Measurements from ENCODE around the gene PDE9A. TPM values are rescaled to one million over a fixed set of nuclear protein-coding genes. Genes with fewer than 3 reads are reported as not detected.

PDE9A gene
- polyA plus RNA-seq, 1 experiment, result 0.14 TPM

- H3K27ac ChIP-seq (ENCODE audit: low read depth, low read length), result no peak overlapping the region
- H3K9me3 ChIP-seq (ENCODE audit: control insufficient read depth, insufficient read depth, low read length), result no peaks in the 10 kb centered on the region; the same call in 1 of the 2 replicates
- ChIA-PET POLR2A (no interaction called here), CTCF (no interaction called here)
- DNase-seq (ENCODE audit: low read depth, low spot score), result no peak
- peaks cover 32% of the 10 kb centered on the region for H3K27me3 ChIP-seq (ENCODE audit: control insufficient read depth, insufficient read depth, low read length)
- H3K4me3 ChIP-seq (ENCODE audit: low read depth, low read length), result no peak overlapping the region
- TF ChIP-seq, protein P1, sequence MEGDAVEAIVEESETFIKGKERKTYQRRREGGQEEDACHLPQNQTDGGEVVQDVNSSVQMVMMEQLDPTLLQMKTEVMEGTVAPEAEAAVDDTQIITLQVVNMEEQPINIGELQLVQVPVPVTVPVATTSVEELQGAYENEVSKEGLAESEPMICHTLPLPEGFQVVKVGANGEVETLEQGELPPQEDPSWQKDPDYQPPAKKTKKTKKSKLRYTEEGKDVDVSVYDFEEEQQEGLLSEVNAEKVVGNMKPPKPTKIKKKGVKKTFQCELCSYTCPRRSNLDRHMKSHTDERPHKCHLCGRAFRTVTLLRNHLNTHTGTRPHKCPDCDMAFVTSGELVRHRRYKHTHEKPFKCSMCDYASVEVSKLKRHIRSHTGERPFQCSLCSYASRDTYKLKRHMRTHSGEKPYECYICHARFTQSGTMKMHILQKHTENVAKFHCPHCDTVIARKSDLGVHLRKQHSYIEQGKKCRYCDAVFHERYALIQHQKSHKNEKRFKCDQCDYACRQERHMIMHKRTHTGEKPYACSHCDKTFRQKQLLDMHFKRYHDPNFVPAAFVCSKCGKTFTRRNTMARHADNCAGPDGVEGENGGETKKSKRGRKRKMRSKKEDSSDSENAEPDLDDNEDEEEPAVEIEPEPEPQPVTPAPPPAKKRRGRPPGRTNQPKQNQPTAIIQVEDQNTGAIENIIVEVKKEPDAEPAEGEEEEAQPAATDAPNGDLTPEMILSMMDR (IDR thresholded peaks at IDR 0.05; ENCODE audit: low read depth, low read length), result no peak
These were observed 130.9 kb downstream of the PDE9A start for GRCh38 chr21:42784276-42784675.

GRCh38 chr21:42784896-42785451 lies 131.6 kb downstream of the PDE9A start:
- H3K4me3 ChIP-seq (ENCODE audit: low read depth, low read length), result no peak overlapping the region
- ChIA-PET POLR2A (no interaction called here), CTCF (no interaction called here)
- DNase-seq (ENCODE audit: low read depth, low spot score), result no peak
- no peak overlapping the region for H3K27ac ChIP-seq (ENCODE audit: low read depth, low read length)
- TF ChIP-seq, protein P1 (IDR thresholded peaks at IDR 0.05; ENCODE audit: low read depth, low read length), result no peak
- peaks cover 31% of the 10 kb centered on the region for H3K27me3 ChIP-seq (ENCODE audit: control insufficient read depth, insufficient read depth, low read length)
- H3K9me3 ChIP-seq (ENCODE audit: control insufficient read depth, insufficient read depth, low read length), result no peaks in the 10 kb centered on the region; the same call in 1 of the 2 replicates

GRCh38 chr21:42785666-42786427 lies 132.4 kb downstream of the PDE9A start:
- DNase-seq (ENCODE audit: low read depth, low spot score), result no peak
- no peaks in the 10 kb centered on the region; the same call in 1 of the 2 replicates for H3K9me3 ChIP-seq (ENCODE audit: control insufficient read depth, insufficient read depth, low read length)

GRCh38 chr21:42786884-42787283 lies 133.5 kb downstream of the PDE9A start:
- POLR2A ChIA-PET, result no interaction called here
- no peak overlapping the region for H3K27ac ChIP-seq (ENCODE audit: low read depth, low read length)
- TF ChIP-seq, protein P1 (IDR thresholded peaks at IDR 0.05; ENCODE audit: low read depth, low read length), result no peak
- DNase-seq (ENCODE audit: low read depth, low spot score), result no peak
- H3K4me3 ChIP-seq (ENCODE audit: low read depth, low read length), result no peak overlapping the region
- no peaks in the 10 kb centered on the region; the same call in 1 of the 2 replicates for H3K9me3 ChIP-seq (ENCODE audit: control insufficient read depth, insufficient read depth, low read length)
- peaks cover 17% of the 10 kb centered on the region for H3K27me3 ChIP-seq (ENCODE audit: control insufficient read depth, insufficient read depth, low read length)
- CTCF ChIA-PET, result no interaction called here

More at GRCh38 chr21:42785666-42786427, 132.4 kb downstream of the PDE9A start:
- Histone ChIP-seq H3K27ac (ENCODE audit: low read depth, low read length) (no peak overlapping the region), H3K27me3 (ENCODE audit: control insufficient read depth, insufficient read depth, low read length) (peaks cover 26% of the 10 kb centered on the region), H3K4me3 (ENCODE audit: low read depth, low read length) (no peak overlapping the region)
- TF ChIP-seq, protein P1 (IDR thresholded peaks at IDR 0.05; ENCODE audit: low read depth, low read length), result no peak
- ChIA-PET CTCF (no interaction called here), POLR2A (no interaction called here)

DNA sequence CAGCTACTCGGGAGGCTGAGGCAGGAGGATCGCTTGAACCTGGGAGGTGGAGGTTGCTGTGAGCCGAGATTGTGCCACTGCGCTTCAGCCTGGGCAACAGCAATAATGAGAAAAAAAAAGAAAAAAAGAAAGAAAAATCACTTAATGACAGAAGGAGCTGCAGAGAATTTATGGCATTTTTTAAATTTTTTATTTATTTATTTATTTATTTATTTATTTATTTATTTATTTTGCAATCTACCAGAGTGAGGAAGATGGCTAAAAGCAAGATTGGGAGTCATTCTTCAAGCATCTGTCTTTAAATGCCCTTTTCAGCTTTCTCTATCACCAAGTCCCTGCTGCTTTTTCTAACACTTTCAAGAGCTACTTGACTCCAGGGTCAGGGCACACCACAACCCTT lies 134.2 kb downstream of the PDE9A start:
- DNase-seq (ENCODE audit: low read depth, low spot score), result no peak
- POLR2A ChIA-PET, result no interaction called here
- H3K4me3 ChIP-seq (ENCODE audit: low read depth, low read length), result no peak overlapping the region
- no peak overlapping the region for H3K27ac ChIP-seq (ENCODE audit: low read depth, low read length)
- H3K9me3 ChIP-seq (ENCODE audit: control insufficient read depth, insufficient read depth, low read length), result no peaks in the 10 kb centered on the region; the same call in 1 of the 2 replicates
- CTCF ChIA-PET, result no interaction called here
- peaks cover 13% of the 10 kb centered on the region for H3K27me3 ChIP-seq (ENCODE audit: control insufficient read depth, insufficient read depth, low read length)
- TF ChIP-seq, protein P1 (IDR thresholded peaks at IDR 0.05; ENCODE audit: low read depth, low read length), result no peak
